Left colon (tissue), 2 donors: Measurements from ENCODE around the gene AEBP2. TPM values are rescaled to one million over a fixed set of nuclear protein-coding genes. Genes with fewer than 3 reads are reported as not detected.

Source experiments
- ATAC-seq: fragments of 200-7000 bp; cut with Tn5 transposase; one replicate; pipeline ENCODE4 v1.9.1; 2020; ENCODE audit warnings: mild to moderate bottlenecking, moderate library complexity
- DNase-seq, 2 donors: peaks; one replicate each; pipeline ENCODE4 v3.0.0-alpha.2; 2020
- intact Hi-C, 2 donors: fragments of 100-400 bp; cut with DNase I in 1 of 2; cut with micrococcal nuclease in 1 of 2; formaldehyde crosslinking; loops; one replicate each; pipeline versions ENCODE4 v1.11.2 to v1.14.0; 2022; cut with DNase I, micrococcal nuclease
- total RNA-seq, 2 donors: library from RNA; stranded (reverse); fragmentation: NEBNext Ultra II Directional; extraction: Animal tissue kit (Norgen Biotek cat#: 25700); gene quantifications; one replicate each; pipeline ENCODE4 v1.2.1, GENCODE V29; 2021
- donor health status: DM: no; HTN: no; CAD: no.
- donor health status: DM: yes; HTN: yes; CAD: no.

AEBP2 gene
- total RNA-seq, 2 donors from 2014 or later, result 32.4 to 35.4 TPM

- intact Hi-C loops, result no loop called here
- no peak for DNase-seq
- no peak for ATAC-seq
Observed at GRCh38 chr12:19484738-19485137, 45.4 kb downstream of the AEBP2 start.

GRCh38 chr12:19485240-19485639 lies 45.9 kb downstream of the AEBP2 start:
- no peak for DNase-seq
- ATAC-seq, result no peak
- intact Hi-C loops, result no loop called here

DNA sequence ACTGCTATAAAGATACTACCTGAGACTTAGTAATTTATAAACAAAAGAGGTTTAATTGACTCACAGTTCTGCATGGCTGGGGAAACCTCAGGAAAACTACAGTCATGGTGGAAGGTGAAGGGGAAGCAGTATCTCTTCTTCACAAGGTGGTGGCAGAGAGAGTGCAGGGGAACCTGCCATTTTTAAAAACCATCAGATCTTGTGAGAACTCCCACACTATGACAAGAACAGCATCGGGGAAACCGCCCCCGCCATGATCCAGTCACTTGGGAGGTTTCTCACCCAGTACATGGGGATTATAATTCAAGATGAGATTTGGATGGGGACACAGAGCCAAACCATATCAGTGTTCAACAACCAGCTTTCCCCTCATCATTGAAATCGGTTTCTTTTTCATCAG lies 49.9 kb downstream of the AEBP2 start:
- ATAC-seq (no peak), DNase-seq (no peak)
- intact Hi-C loops, result no loop called here

- no peak for ATAC-seq
- intact Hi-C loops, result no loop called here
- no peak for DNase-seq
Observed at GRCh38 chr12:19490908-19491307, 51.6 kb downstream of the AEBP2 start.

GRCh38 chr12:19491863-19492262 lies 52.6 kb downstream of the AEBP2 start:
- intact Hi-C loops, result no loop called here
- DNase-seq, result no peak
- no peak for ATAC-seq

DNA sequence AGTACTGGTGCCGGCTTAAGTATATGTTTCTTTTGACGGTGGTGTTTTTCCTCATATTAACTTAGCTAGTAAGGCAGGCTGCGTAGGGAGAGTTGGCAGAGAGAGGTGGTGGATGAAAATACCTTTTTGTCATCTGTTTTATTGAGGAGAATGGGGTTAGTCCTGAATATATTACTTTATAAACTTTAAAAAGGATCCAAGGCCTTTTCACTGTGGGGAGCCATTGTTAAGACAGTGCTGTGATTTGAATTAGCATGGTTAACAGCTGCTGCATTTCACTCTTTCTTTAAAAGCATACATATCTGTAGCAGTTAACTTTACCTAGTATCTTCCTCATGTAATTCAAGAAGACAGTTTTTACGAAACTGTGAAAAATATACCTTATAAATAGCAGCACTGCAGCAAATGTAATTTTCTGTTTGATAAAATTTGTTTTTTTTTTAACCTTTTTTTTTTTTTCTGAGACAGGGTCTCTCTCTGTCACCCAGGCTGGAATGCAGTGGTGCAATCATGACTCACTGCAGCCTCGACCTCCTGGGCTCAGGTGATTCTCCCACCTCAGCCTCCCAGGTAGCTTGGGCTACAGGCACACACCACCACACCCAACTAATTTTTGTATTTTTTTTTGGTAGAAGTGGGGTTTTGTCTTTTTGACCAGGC lies 57.1 kb downstream of the AEBP2 start:
- no peak for ATAC-seq
- intact Hi-C loops, result no loop called here
- DNase-seq, result no peak

DNA sequence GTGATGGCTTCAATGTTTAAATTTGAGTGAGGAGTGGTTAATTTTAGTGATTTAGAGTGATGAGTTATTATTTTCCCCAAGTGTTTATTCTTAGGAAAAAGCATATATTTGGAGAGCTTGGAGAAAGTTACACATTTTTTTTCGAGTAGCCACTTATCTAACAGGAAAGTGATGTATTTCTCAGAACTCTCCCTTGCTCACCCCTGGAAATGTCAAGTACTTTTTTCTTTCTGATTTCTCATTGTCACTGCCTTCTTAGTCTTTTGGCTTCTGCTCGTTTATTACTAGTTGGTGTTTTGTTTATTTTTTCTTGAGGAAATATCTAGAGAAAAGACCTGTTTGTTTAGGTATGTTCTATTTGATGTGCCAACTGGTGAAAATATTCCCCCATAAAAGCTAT lies 58.8 kb downstream of the AEBP2 start:
- ATAC-seq, result no peak
- DNase-seq, result no peak
- intact Hi-C loops, result no loop called here

DNA sequence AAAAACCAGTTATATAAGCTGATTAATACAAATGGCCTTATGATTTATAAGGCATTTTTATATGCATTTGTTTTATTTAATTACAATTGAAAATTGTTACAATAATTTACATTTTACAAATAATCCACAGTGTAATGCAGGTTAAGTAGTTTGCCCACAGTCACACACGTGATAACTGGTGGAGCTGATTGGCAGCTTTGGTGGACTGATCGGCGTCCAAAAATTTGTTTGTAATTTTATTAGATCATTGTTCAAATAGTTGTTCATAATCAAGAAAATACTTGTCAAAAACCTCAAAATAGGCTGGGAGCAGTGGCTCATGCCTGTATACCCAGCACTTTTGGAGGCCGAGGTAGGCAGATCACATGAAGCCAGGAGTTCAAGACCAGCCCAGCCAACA lies 59.7 kb downstream of the AEBP2 start:
- ATAC-seq (no peak), DNase-seq (no peak)
- intact Hi-C loops, result no loop called here

DNA sequence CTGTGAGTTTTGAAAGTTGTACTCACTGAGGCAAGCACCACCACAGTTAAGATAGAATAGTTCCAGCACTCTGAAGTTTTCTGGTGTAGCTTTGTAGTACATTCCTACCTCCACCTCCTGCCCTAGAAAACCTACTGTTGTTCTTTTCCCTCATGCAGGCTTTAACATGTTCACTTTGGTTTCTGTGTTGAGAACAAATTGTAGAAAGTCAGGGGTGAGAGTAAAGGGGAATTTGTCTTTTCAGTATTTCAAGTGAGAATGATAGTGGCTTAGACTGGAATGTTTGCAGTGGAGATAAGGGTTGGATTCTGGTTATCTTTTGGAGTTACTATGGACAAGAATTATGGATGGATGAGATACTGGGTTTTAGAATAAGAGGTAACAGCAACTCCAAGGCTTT lies 67.2 kb downstream of the AEBP2 start:
- intact Hi-C loops, result no loop called here
- ATAC-seq, result no peak
- DNase-seq, result no peak

DNA sequence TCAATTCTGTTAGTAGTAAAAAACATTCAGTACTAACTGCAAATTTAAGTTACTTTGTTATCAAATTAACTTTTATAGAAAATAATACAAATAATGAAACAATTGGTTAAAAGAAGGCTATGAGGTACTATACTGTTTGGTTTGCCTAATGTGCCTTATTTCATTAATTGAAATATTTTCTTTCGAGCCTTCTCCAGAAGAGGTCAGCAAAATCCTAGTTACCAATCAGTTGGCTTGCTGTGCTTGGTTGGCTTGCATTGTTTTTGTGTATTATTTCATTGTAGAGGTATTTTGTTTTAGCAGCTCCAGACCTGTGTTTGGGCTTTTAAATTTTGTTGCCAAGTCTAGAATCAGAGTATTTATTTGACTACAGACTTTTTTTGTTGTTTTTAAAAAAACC lies 68.5 kb downstream of the AEBP2 start:
- no peak for DNase-seq
- ATAC-seq, result no peak
- intact Hi-C loops, result no loop called here

DNA sequence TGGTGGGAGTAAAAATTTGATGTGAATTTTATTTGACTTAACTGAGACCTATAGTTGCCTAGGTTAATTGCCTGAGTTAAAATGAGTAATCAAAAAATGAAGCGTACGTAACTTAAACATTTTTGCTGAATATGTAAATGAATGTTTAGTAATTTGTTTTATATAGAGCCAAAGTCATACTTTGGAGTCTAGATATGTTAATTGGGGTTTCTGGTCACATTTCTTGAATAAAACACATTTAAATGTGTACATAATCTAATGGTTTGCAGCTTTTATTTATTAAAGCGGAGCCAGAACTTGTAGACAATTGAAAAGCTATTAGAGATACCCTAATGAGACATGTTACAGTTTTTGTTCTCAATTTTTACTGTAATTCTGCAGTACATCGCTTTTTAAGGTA lies 71.2 kb downstream of the AEBP2 start:
- DNase-seq (no peak), ATAC-seq (no peak)
- intact Hi-C loops, result no loop called here

DNA sequence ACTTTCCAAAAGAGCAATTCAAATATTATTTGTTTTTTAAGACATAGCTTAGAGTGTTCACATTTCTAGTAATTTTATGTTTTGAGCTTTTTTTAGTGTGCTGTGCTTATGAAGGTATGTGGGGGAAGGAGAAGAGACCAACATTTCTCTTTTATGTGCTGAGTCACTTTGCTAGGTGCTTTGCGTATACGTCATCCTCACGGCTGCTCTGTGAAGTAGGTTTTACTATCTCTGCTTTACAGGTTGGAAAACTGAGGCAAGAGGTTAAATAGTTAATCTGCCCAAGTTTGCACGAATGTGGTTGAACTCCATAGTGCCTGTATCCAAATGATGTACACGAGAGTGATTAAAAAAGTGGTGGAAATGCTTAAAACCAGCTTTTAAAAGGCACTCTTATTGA lies 75.9 kb downstream of the AEBP2 start:
- intact Hi-C loops, result no loop called here
- ATAC-seq, result no peak
- DNase-seq, result no peak

GRCh38 chr12:19517583-19517982 lies 78.3 kb downstream of the AEBP2 start:
- intact Hi-C loops, result no loop called here
- ATAC-seq (no peak), DNase-seq (no peak)

GRCh38 chr12:19518209-19518608 lies 78.9 kb downstream of the AEBP2 start:
- intact Hi-C loops, result no loop called here
- ATAC-seq, result no peak
- DNase-seq, result no peak

DNA sequence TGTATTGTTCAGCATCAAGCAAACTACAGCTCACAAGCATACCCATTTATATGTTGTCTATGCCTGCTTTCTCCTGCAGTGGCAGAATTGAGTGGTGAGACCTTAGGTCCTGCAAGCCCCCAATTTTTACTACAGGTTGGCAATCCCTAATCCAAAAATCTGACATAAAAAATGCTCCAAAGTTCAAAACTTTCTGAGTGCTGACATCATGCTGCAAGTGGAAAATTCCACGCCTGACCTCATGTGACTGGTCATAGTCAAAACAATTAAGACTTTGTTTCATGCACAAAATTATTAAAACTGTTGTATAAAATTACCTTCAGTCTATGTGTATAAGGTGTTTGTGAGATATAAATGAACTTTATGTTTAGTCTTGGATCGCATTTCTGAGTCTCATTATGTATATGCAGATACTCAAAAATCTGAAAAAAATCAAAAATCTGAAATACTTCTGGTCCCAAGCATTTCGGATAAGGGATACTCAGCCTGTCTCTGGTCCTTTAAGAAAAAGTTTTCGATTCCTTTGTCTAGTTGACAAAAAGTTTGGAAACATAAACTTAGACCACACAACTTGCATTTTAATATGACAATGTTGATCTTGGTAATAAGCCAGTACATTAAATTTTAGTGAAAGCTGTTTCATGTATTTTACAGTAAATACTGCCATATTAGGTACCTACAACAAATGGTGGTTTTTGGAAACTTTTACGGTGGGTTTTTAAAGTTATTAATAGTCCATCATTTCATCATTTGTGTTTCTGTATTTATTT lies 81.5 kb downstream of the AEBP2 start:
- DNase-seq (no peak), ATAC-seq (no peak)
- intact Hi-C loops, result no loop called here

GRCh38 chr12:19525274-19525673 lies 86.0 kb downstream of the AEBP2 start:
- intact Hi-C loops, result no loop called here
- ATAC-seq (no peak), DNase-seq (no peak)

DNA sequence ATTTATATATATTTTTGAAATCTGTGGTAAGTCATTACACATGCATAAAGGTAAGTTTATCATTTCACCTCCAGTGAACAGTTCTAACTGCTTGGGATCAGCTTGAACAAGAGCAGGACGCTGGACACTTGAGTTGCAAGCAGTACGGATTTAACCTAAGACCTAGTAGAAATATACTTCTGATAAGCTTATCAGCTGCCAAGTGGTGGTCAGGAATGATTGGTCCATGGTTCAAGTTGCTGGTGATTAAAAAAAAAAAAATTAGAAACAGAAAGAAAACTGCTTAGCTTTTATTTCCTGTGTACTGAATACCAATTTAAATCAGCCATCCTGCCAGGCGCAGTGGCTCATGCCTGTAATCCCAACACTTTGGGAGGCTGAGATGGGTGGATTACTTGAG lies 88.6 kb downstream of the AEBP2 start:
- ATAC-seq, result no peak
- intact Hi-C loops, result no loop called here
- no peak for DNase-seq

DNA sequence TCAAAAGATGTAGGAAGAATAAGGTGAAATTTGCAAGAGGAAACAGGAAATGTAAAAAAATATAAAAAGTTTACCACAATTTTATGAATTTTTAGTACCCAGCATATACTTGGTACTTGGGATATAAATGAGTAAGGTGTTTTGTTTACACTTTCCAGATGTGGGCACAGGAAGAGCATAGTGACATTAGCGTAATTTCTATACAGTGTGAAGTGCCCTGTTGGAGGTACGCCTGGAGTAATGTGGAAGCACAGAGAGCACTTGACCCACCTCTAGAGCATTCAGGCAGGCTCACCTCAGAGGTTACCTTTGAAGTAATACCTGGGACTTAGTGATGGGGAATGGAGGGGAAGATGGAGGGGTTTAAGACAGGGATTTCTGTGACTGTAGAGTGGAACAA lies 89.5 kb downstream of the AEBP2 start:
- DNase-seq (no peak), ATAC-seq (no peak)
- intact Hi-C loops, result no loop called here

DNA sequence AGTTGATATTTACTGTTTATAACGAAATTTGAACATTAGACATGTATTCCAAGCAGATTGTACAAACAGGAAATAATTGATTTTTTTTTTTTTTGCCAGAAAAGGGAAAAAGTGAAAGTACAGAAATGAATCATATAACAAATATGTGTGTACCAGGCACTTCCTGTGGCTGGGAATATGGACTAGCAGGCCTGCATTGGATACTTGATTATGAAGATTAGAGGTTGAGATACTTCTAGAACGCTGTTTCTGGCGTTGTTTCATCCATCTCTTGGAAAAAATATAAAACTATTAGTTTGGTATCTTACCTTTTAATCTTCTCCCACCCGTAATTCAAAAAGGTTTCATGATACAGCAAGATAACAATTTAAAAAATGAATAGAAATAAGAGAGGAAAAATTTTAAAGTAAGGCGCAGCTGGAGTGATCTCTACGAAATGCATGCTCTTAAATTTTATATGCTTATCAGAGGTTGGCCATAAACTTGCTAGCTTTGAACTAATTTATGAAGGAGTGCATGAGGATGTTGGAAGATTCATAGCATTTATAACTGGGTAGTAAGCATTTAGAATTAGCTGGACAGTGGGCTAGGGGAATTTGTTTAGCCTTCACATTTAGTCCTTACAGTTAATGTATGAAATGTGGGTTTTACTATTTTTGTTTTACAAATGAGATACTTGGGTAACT lies 90.8 kb downstream of the AEBP2 start:
- intact Hi-C loops, result no loop called here
- ATAC-seq (no peak), DNase-seq (no peak)

DNA sequence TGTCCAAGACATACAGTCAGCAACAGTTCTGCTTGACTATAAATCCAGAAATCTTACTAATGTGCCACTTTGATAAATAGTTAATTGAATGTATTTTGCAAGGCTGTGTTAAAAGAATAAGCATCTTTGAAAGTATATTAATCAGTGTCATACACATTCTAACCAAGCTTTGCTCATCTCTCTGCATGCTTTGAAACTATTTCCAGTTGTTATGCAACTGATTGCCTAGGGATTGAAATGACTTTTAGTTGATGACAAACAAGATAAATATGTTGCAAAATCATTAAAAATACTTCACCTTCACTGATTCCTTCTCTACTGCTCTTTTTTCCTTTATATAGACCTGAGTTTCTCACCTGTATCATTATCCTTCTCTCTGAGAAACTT lies 91.3 kb downstream of the AEBP2 start:
- DNase-seq, result no peak
- intact Hi-C loops, result no loop called here
- ATAC-seq, result no peak
